C4-2B (cell line): ENCODE data around the gene AK5.

Experiments used
- H3K27ac ChIP-seq: fragments of 450-650 bp; 2 replicates; pipeline ENCODE4 v1.5.1; 2017
- CTCF ChIP-seq: fragments of 450-650 bp; conservative IDR thresholded peaks from 2 replicates; pipeline ENCODE4 v1.5.1; 2017; ENCODE audit warnings: mild to moderate bottlenecking
- ZFX ChIP-seq: fragments of 450-650 bp; IDR thresholded peaks from 2 replicates; pipeline ENCODE4 v1.6.1; 2017

AK5 gene

DNA sequence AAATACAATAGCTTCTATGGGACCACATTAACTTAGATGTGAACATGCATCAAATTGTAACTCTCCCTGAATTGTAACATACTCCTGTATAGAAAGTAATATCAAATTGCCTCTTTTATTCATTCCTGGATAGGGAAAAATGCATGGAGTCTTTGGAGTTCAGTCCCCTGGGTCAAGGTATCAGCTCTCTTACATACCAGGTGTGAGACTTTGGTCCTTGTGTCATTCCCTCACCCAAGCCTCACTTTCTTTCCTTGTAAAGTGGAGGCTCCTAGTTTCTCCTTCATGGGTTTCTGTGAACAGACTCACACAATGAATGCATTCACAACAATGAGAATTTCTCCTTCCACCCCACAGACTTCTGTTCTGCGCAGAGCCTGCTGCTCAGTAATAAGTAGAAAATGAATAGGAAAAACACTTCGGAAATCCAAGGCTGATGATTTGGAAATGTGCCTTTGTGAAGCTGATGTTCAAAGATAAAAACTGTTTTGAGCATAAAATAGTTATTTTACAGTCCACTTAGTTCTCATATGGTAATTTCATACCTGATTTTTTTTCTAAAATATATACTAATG, 185.3 kb downstream of the AK5 start:
- no peak overlapping the region for H3K27ac ChIP-seq
- no peak for TF ChIP-seq CTCF
- TF ChIP-seq ZFX = no peak

DNA sequence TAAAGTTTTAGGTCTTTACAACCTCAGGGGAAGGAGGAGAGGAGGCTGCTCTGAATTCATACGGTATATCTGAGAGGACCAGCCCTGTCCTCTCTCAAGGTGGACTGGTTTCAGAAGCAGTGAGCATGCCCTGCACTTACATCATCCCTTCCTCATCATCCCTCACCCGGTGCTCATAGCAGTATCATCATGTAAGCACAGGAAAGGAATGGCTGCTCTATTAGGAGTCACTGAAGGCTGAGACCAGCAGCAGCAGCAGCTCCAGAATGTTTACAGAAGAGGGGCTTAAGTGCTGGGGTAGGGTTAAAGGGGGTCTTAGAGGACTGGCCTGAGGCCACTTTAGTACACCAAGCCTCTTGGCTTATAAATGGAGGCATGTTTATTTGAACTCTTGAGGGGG, 185.9 kb downstream of the AK5 start:
- no peak overlapping the region for H3K27ac ChIP-seq
- TF ChIP-seq CTCF = no peak
- no peak for TF ChIP-seq ZFX

- TF ChIP-seq ZFX = no peak
- no peak for TF ChIP-seq CTCF
- no peak overlapping the region for H3K27ac ChIP-seq
Observed at GRCh38 chr1:77468257-77468948, 186.6 kb downstream of the AK5 start.

DNA sequence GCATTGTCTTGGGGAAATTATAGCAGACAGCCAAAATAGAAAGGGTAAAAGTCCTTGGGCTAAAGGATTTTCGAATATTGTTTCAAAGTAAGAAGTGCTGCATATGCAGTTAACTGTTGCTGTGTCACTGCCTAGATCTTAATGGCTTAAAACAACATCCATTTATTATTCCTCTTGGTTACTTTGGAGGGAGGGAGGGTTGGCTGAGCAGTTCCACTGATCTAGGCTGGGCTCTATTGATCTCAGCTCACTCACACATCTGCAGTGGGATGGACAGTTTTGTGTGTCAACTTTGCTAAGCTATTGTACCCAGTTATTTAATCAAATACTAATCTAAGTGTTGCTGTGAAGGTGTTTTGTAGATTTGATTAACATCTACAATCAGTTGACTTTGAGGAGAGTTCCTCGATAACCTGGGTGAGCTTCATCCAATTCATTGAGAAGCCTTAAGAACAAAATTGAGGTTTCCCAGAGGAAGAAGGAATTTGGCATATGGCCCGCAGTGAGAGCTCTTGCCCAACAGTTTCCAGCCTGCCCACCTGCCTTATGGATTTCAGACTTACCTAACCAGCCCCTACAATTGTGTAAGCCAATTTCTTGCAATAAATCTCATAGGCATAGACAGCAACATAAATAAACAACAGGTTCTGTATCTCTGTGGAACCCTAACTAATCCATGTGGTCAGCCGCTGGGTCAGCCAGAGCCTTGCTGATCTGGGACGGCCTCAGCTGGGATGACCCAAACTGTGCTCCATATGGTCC, 187.3 kb downstream of the AK5 start:
- no peak overlapping the region for H3K27ac ChIP-seq
- TF ChIP-seq ZFX (no peak), CTCF (no peak)

DNA sequence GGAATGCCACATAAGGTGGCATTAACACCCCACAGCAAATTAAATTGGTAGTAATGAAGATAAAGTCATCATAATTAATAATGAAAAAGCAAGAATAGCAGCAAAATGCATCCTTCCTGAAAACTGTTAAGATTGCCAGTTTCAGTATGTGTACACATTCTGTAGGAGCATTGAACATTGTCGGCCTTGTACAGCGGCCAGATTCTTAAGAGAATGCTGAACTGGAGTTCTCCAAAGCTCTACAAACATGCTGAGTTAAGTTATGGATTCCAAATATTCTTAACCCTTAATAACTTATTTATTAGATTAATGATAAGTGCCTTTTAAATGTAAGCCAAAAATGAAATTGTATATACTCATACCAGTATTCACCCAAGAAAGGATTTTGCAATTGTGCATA, 189.9 kb downstream of the AK5 start:
- TF ChIP-seq CTCF (no peak), ZFX (no peak)
- no peak overlapping the region for H3K27ac ChIP-seq

GRCh38 chr1:77473690-77474089, 191.9 kb downstream of the AK5 start:
- TF ChIP-seq CTCF = no peak
- TF ChIP-seq ZFX = no peak
- H3K27ac ChIP-seq = no peak overlapping the region

DNA sequence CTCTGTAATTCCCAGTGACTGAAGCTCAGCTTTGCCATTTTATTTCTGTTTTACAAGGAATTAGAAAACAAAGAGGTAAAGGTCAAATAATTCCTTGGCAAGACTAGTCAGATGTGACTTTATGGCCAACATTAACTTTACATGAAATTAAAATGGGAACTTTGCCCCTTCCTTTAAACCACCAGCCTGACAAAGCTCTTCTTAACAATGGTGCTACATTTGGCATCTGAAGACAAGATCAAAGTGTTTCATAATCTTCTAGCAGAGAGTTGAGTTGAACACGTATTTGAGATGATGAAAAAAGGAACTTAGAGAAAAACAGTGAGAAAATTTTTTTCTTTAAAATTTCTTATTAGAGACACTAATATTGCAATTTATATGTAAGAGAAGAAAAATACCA, 193.8 kb downstream of the AK5 start:
- TF ChIP-seq CTCF = no peak
- no peak for TF ChIP-seq ZFX
- no peak overlapping the region for H3K27ac ChIP-seq
